Upper lobe of right lung (tissue), 1 donor: Measurements from ENCODE around the gene EPOP. TPM values are rescaled to one million over a fixed set of nuclear protein-coding genes. Genes with fewer than 3 reads are reported as not detected.

Source experiments
- ATAC-seq: fragments of 200-7000 bp; cut with Tn5 transposase; one replicate; pipeline ENCODE4 v1.9.1; 2020; ENCODE audit warnings: mild to moderate bottlenecking, moderate library complexity
- DNase-seq: peaks from one replicate; pipeline ENCODE4 v3.0.0-alpha.2; 2020
- H3K27ac ChIP-seq: fragments of 200-600 bp; one replicate; pipeline ENCODE4 v1.8.0; 2022
- H3K27me3 ChIP-seq: fragments of 200-600 bp; one replicate; pipeline ENCODE4 v1.8.0; 2022; ENCODE audit warnings: mild to moderate bottlenecking
- H3K36me3 ChIP-seq: fragments of 200-600 bp; one replicate; pipeline ENCODE4 v1.8.0; 2022
- H3K4me1 ChIP-seq: fragments of 200-600 bp; one replicate; pipeline ENCODE4 v1.8.0; 2022
- H3K4me3 ChIP-seq: fragments of 200-600 bp; one replicate; pipeline ENCODE4 v1.8.0; 2022; ENCODE audit warnings: mild to moderate bottlenecking
- H3K9me3 ChIP-seq: fragments of 200-600 bp; one replicate; pipeline ENCODE4 v1.8.0; 2022
- CTCF ChIP-seq: fragments of 200-600 bp; IDR thresholded peaks from one replicate; pipeline ENCODE4 v1.8.0; 2022; ENCODE audit warnings: antibody characterized with exemption
- intact Hi-C: fragments of 100-400 bp; cut with DNase I; formaldehyde crosslinking; loops from one replicate; pipeline ENCODE4 v1.11.0; 2022
- total RNA-seq: library from RNA; stranded (reverse); fragmentation: NEBNext Ultra II Directional; extraction: Animal tissue kit (Norgen Biotek cat#: 25700); gene quantifications from one replicate; pipeline ENCODE4 v1.2.1, GENCODE V29; 2021
- donor health status: DM: no; HTN: yes; CAD: no; lungs with severe emphysema.

EPOP gene
- total RNA-seq, 1 donor from 2014 or later = 2.1 TPM

GRCh38 chr17:38711792-38712571, 37.2 kb upstream of the EPOP start:
- no peak overlapping the region for H3K27ac ChIP-seq

DNA sequence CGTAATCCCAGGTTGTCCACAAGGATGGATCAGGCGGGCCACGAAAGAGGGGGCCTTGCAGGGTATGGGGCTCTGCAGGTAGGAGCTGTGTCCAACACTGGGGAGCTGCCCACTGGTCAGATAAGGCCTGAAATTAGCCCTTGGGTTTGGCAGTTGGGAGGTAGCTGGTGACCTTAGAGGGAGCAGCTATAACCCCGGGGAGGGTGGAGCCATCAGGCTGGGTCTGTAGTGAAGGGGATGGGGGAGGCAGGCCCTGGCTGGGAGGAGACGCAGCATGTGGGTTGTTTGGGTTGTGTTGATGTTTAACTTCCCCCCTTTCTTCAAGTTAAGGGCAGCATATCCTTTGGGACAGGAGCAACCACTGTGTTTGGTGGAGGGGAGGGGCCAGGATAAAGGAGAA, 36.2 kb upstream of the EPOP start:
- Histone ChIP-seq H3K27me3 (no peaks in the 10 kb centered on the region), H3K9me3 (no peaks in the 10 kb centered on the region), H3K36me3 (peaks cover 63% of the 10 kb centered on the region), H3K27ac (no peak overlapping the region), H3K4me3 (no peak overlapping the region), H3K4me1 (peaks cover 14% of the 10 kb centered on the region)
- ATAC-seq (peak; percentile 2), DNase-seq (no peak)
- intact Hi-C loops = no loop called here
- TF ChIP-seq CTCF = no peak

More at GRCh38 chr17:38711792-38712571, 37.2 kb upstream of the EPOP start:
- H3K36me3 ChIP-seq = peaks cover 73% of the 10 kb centered on the region
- intact Hi-C loops = no loop called here
- no peaks in the 10 kb centered on the region for H3K9me3 ChIP-seq
- no peaks in the 10 kb centered on the region for H3K27me3 ChIP-seq
- H3K4me1 ChIP-seq = peaks cover 10% of the 10 kb centered on the region
- DNase-seq = no peak
- no peak for TF ChIP-seq CTCF
- ATAC-seq = no peak
- H3K4me3 ChIP-seq = no peak overlapping the region

DNA sequence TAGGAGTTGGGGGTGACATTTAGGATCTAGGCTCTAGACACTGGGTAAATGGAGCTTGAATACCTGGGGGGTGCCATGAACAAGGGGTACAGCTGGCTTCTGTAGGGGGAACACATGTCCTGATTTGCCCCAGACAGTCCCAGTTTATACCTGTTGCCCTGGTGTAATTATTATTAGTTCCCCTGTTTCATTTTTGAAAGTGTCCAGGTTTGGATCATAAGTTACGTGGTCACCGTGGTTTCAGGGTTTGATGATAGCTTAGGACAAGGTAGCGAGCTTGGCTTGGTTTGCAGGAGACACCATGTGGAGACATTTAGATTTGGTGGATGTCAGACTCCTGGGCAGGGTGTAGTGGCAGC, 35.8 kb upstream of the EPOP start:
- intact Hi-C loops = no loop called here
- H3K4me1 ChIP-seq = peaks cover 14% of the 10 kb centered on the region
- TF ChIP-seq CTCF = no peak
- no peak overlapping the region for H3K27ac ChIP-seq
- ATAC-seq (no peak), DNase-seq (no peak)
- peaks cover 59% of the 10 kb centered on the region for H3K36me3 ChIP-seq
- H3K27me3 ChIP-seq = no peaks in the 10 kb centered on the region
- H3K9me3 ChIP-seq = no peaks in the 10 kb centered on the region
- no peak overlapping the region for H3K4me3 ChIP-seq

DNA sequence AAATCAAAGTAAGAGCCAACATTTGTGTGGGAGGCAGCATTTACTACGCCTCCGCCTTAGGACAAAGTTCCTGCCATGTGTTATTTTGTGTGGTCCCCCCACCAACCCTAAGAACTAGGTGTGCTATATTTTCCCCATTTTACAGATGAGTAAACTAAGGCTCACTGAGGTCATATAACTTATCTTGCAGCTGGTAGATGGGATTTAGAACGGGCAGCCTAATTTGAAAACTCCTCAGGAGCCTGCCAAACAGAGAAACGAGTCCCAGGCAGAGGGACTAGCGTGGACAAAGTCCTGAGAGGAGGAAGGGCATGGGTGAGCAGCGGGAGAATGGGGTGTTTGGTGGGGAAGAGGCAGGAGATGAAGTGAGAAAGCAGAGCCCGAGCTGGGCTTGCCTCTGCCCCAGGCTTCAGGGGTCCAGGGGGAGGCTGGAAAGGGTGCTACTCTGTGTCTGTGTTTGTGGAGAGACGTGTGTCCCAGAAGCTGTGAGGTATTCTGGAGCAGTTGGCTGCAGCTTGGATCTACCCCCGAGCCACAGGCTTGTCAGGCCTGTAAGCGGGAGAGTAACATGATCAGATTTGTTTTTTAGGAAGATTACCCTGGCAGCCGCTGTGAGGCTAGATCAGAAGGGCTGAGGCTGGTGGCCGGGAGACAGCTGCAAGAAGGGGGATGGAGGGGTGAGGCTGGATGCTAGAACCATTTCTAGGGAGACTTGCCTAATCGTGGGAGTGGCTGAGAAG, 35.3 kb upstream of the EPOP start:
- no peaks in the 10 kb centered on the region for H3K27me3 ChIP-seq
- no peak for DNase-seq
- H3K4me1 ChIP-seq = peaks cover 14% of the 10 kb centered on the region
- no peak for TF ChIP-seq CTCF
- no peak overlapping the region for H3K27ac ChIP-seq
- peaks cover 53% of the 10 kb centered on the region for H3K36me3 ChIP-seq
- ATAC-seq = no peak
- intact Hi-C loops = no loop called here
- H3K9me3 ChIP-seq = no peaks in the 10 kb centered on the region
- no peak overlapping the region for H3K4me3 ChIP-seq

- intact Hi-C loops = no loop called here
- H3K4me1 ChIP-seq = peaks cover 14% of the 10 kb centered on the region
- H3K36me3 ChIP-seq = peaks cover 47% of the 10 kb centered on the region
- no peaks in the 10 kb centered on the region for H3K9me3 ChIP-seq
- DNase-seq = no peak
- no peaks in the 10 kb centered on the region for H3K27me3 ChIP-seq
- ATAC-seq = no peak
- H3K4me3 ChIP-seq = no peak overlapping the region
- TF ChIP-seq CTCF = no peak
- H3K27ac ChIP-seq = no peak overlapping the region
These were observed 34.5 kb upstream of the EPOP start for GRCh38 chr17:38709104-38709820.
